Natural killer cell (primary cell): Measurements from ENCODE around the gene TMEM240. TPM values are rescaled to one million over a fixed set of nuclear protein-coding genes. Genes with fewer than 3 reads are reported as not detected.
"Not testable (repeated sequence)": the region's sequence is repeated elsewhere in the genome, so short reads cannot be mapped to it uniquely, and the experiment has no call there.

Experiments
- ATAC-seq, 3 donors: fragments of 150-1000 bp in 2 of 3; fragments of 200-7000 bp in 1 of 3; cut with Tn5 transposase; 1 replicate in 1 of 3; 2 replicates in 2 of 3; pipeline ENCODE4 v1.10.0; 2021; ENCODE audit warnings: mild to moderate bottlenecking in 2 of 3, moderate library complexity in 2 of 3
- DNase-seq, 2 donors: peaks; one replicate each; pipeline versions ENCODE4 v3.0.0 to v3.0.0-alpha.2; 2013 to 2021; ENCODE audit warnings: mixed read lengths in 1 of 2
- H3K27ac ChIP-seq: one replicate; pipeline ENCODE4 v1.5.1; 2013; ENCODE audit warnings: mild to moderate bottlenecking, low read length
- H3K27me3 ChIP-seq: one replicate; pipeline ENCODE4 v1.6.1; 2013; ENCODE audit warnings: low read length; ENCODE audit not compliant: control insufficient read depth, insufficient read depth
- H3K36me3 ChIP-seq: one replicate; pipeline ENCODE4 v1.6.1; 2013; ENCODE audit warnings: low read length; ENCODE audit not compliant: control insufficient read depth, insufficient read depth
- H3K4me1 ChIP-seq: one replicate; pipeline ENCODE4 v1.6.1; 2013; ENCODE audit warnings: low read length; ENCODE audit not compliant: control insufficient read depth, insufficient read depth
- H3K4me3 ChIP-seq: one replicate; pipeline ENCODE4 v1.5.1; 2013; ENCODE audit warnings: low read length
- H3K9me3 ChIP-seq: one replicate; pipeline ENCODE4 v1.6.1; 2013; ENCODE audit warnings: low read length; ENCODE audit not compliant: control insufficient read depth, insufficient read depth
- H3K27ac Mint-ChIP-seq, 2 donors: one replicate each; pipeline ENCODE4 v1.8.0; 2022; ENCODE audit warnings: mild to moderate bottlenecking in 2 of 2, mixed read lengths in 2 of 2, moderate library complexity in 1 of 2
- H3K27me3 Mint-ChIP-seq, 2 donors: one replicate each; pipeline ENCODE4 v1.8.0; 2022; ENCODE audit warnings: low read depth in 2 of 2, mixed read lengths in 2 of 2
- H3K36me3 Mint-ChIP-seq: one replicate; pipeline ENCODE4 v1.8.0; 2022; ENCODE audit warnings: mixed read lengths
- H3K4me1 Mint-ChIP-seq, 2 donors: one replicate each; pipeline ENCODE4 v1.8.0; 2022; ENCODE audit warnings: mixed read lengths in 2 of 2
- H3K4me3 Mint-ChIP-seq: one replicate; pipeline ENCODE4 v1.8.0; 2022; ENCODE audit warnings: mild to moderate bottlenecking, moderate library complexity, mixed read lengths
- H3K9me3 Mint-ChIP-seq, 2 donors: one replicate each; pipeline ENCODE4 v1.8.0; 2022; ENCODE audit warnings: mixed read lengths in 2 of 2
- WGBS: methylation state at CpG from one replicate; pipeline ENCODE4 v1.1.7; 2013; ENCODE audit warnings: missing lambda C conversion rate; ENCODE audit not compliant: insufficient coverage; 5-methylcytosine and 5-hydroxymethylcytosine counted together
- intact Hi-C: fragments of 100-400 bp; cut with micrococcal nuclease; formaldehyde crosslinking; loops from one replicate; pipeline ENCODE4 v1.14.2; 2022
- total RNA-seq, 4 donors: library from RNA; stranded (reverse); fragments of 120-200 nt in 1 of 4; gene quantifications; one replicate each; pipeline versions ENCODE4 v1.2.3 to v1.2.4, GENCODE V29; 2013 to 2022
- TF ChIP-seq, protein P1 (sequence below): fragments of 200-600 bp; IDR thresholded peaks from one replicate; pipeline ENCODE4 v1.8.0; 2022; ENCODE audit warnings: antibody characterized with exemption

The TMEM240 gene
- total RNA-seq, 3 donors from 2014 or later (not counting 1 experiment from before 2014, with no cell fraction given): 0.35 to 1.00 (median 0.83) TPM

DNA sequence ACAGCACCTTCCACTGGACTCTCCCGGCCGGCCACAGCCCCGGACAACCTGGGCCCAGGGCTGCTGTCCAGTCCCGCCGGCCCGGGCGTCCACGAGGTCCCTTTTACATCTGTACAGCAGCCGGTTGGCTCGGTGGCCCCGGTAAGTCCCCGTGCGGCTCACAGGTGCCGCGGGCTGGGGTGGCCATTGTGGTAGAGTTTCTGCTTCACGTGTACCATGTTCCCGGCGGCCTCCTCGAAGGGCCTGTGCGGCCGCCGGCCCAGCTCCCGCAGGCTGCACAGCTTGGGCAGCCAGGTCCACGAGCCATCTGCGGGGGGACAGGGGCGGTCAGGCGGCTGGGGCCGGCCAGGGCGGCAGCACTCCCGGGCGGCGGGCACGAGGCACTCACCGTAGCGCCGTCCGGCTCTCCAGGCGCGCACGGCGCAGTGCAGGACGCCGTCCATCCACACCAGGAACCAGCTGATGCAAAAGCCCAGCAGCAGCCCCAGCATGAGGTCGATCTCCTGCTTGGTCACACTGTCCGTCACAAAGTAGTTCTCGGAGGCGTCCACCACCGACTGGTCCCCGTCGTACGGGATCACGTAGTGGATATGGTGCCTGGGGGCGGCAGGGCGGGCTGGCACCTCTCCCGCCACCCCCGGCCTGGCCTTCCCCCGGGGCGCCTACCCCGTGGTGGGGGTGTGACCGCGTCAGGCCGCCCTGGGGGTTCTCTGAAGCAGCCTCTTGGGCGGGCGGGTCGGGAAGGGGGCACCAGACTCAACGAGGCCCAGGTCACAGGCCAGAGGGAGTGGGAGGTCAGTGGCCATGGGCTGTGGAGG lies 5.0 kb downstream of the TMEM240 start:
- intact Hi-C loops: no loop called here
- no peaks in the 10 kb centered on the region for H3K9me3 Mint-ChIP-seq
- no peaks in the 10 kb centered on the region for H3K27me3 Mint-ChIP-seq
- H3K4me1 Mint-ChIP-seq: no peaks in the 10 kb centered on the region
- H3K27ac ChIP-seq: no peak overlapping the region
- H3K36me3 ChIP-seq: no peaks in the 10 kb centered on the region
- no peaks in the 10 kb centered on the region for H3K27me3 ChIP-seq
- no peak overlapping the region for H3K4me3 Mint-ChIP-seq
- TF ChIP-seq, protein P1, sequence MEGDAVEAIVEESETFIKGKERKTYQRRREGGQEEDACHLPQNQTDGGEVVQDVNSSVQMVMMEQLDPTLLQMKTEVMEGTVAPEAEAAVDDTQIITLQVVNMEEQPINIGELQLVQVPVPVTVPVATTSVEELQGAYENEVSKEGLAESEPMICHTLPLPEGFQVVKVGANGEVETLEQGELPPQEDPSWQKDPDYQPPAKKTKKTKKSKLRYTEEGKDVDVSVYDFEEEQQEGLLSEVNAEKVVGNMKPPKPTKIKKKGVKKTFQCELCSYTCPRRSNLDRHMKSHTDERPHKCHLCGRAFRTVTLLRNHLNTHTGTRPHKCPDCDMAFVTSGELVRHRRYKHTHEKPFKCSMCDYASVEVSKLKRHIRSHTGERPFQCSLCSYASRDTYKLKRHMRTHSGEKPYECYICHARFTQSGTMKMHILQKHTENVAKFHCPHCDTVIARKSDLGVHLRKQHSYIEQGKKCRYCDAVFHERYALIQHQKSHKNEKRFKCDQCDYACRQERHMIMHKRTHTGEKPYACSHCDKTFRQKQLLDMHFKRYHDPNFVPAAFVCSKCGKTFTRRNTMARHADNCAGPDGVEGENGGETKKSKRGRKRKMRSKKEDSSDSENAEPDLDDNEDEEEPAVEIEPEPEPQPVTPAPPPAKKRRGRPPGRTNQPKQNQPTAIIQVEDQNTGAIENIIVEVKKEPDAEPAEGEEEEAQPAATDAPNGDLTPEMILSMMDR: no peak
- WGBS: 96% methylated on average over 66 of the region's 66 CpGs
- no peak overlapping the region for H3K27ac Mint-ChIP-seq
- ATAC-seq (no peak), DNase-seq (no peak)
- H3K9me3 ChIP-seq: peaks cover 6% of the 10 kb centered on the region
- H3K4me1 ChIP-seq: peaks cover 7% of the 10 kb centered on the region
- H3K36me3 Mint-ChIP-seq: no peaks in the 10 kb centered on the region
- H3K4me3 ChIP-seq: no peak overlapping the region

DNA sequence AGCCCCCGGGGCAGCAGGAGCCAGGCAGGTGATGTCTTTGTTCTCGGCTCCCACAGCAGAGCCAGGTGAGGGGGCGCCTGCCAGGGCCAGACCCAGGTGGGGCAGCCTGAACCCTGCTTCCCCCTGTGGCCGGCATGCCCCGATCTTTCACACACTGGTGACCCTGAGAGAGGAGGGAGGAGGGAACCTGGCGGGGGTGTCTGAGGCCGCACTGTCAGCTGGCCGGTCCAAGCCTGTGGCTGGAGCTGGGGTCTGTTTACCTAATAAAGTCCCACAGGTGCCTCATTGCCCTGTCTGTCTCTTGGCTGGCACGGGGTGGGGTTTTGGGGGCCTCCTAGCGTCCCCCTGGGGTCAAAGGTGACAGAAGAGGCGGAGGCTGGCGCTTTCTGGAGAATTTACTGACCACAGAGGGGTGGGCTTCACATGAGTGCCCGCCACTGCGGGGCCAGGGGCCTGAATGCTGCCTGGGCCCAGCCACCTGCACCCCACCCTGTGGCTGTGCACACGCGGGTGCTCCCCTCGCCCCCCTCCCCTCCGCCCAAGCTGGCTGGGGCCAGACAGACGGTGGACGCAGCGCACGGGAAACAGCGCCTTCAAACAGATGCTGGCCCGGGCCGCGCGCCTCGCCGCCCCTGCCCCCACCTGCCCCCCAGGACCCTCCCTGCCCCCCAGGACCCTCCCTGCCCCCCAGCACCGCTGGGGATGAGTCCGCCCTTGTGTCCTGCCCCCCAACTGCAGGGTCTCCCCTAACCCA lies 5.8 kb downstream of the TMEM240 start:
- DNase-seq: no peak
- Mint-ChIP-seq H3K27ac (no peak overlapping the region), H3K4me3 (no peak overlapping the region), H3K27me3 (no peaks in the 10 kb centered on the region), H3K4me1 (no peaks in the 10 kb centered on the region), H3K36me3 (no peaks in the 10 kb centered on the region), H3K9me3 (no peaks in the 10 kb centered on the region)
- TF ChIP-seq, protein P1: no peak
- H3K36me3 ChIP-seq: peaks cover 2% of the 10 kb centered on the region
- H3K27ac ChIP-seq: no peak overlapping the region
- 94% methylated on average over 31 of the region's 31 CpGs for WGBS
- H3K9me3 ChIP-seq: peaks cover 6% of the 10 kb centered on the region
- intact Hi-C loops: no loop called here
- no peak for ATAC-seq
- H3K4me1 ChIP-seq: peaks cover 5% of the 10 kb centered on the region
- H3K4me3 ChIP-seq: no peak overlapping the region
- H3K27me3 ChIP-seq: no peaks in the 10 kb centered on the region

DNA sequence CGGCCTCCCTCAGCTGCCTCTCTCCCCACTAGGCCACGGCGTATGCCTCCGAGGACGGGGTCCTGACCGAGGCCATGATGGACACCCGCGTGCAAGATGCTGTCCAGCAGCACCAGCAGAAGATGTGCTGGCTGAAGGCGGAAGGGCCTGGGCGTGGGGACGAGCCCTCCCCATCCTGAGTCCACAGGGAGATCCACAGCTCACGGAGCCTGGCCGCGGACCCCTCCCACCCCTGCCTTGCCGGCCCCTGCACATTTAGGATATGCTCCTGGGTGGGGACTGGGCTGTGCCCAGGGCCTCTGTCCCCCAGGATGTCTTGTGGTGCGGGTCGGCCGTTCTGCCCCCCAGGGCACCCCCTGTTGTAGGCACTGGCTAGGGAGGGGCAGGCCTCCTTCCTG lies 6.5 kb downstream of the TMEM240 start:
- H3K27me3 ChIP-seq, H3K4me1 ChIP-seq, H3K27ac ChIP-seq, H3K36me3 Mint-ChIP-seq, H3K9me3 Mint-ChIP-seq, H3K4me1 Mint-ChIP-seq, intact Hi-C loops, ATAC-seq, H3K36me3 ChIP-seq, H3K4me3 Mint-ChIP-seq, H3K27ac Mint-ChIP-seq, DNase-seq, H3K27me3 Mint-ChIP-seq, H3K9me3 ChIP-seq, H3K4me3 ChIP-seq: not testable (repeated sequence)
- 95% methylated on average over 18 of the region's 18 CpGs for WGBS

DNA sequence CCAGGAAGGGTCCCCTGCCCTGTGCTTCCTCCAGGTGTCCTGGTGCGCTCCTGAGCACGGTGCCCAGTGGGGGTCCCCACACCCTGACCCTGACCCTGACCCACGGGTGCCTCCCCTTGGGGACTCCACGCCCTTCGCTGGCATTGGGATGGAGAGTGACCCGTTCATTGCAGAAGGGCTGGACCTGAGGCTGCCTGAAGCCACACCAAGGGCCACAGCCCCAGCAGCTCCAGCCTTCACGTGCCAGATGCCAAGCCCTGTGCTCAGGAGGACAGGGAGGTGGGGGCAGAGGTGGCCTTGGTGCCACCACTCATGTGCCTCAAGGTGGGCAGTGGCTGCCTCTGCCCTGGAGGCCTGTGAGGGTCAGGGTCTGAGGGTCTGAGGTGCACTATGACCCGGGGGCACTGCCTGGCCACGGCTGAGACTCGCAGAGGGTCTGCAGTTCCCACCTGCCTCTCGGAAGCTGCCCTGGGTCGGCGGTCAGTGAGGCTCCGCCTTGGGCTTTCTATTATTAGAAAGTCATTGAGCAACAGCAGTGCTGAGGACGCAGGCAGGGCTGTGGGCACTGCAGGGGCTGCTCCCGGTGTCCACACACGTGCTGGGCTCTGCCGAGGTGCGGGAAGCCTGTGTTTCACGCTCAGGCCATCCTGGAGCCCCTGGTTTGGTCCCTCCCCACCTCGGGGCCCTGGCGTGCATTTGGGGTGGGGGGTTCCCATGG lies 7.1 kb downstream of the TMEM240 start:
- H3K4me3 Mint-ChIP-seq, H3K36me3 ChIP-seq, H3K27me3 ChIP-seq, H3K9me3 ChIP-seq, H3K36me3 Mint-ChIP-seq, H3K9me3 Mint-ChIP-seq, H3K4me1 Mint-ChIP-seq, ATAC-seq, H3K4me1 ChIP-seq, intact Hi-C loops, H3K27ac ChIP-seq, H3K27me3 Mint-ChIP-seq, DNase-seq, H3K27ac Mint-ChIP-seq, H3K4me3 ChIP-seq: not testable (repeated sequence)
- 87% methylated on average over 14 of the region's 22 CpGs for WGBS
